Natural killer cell (primary cell): ENCODE measurements around the gene BSN. TPM values are rescaled to one million over a fixed set of nuclear protein-coding genes. Genes with fewer than 3 reads are reported as not detected.

Experiments
- ATAC-seq, 3 donors: fragments of 150-1000 bp in 2 of 3; fragments of 200-7000 bp in 1 of 3; cut with Tn5 transposase; 1 replicate in 1 of 3; 2 replicates in 2 of 3; pipeline ENCODE4 v1.10.0; 2021; ENCODE audit warnings: mild to moderate bottlenecking in 2 of 3, moderate library complexity in 2 of 3
- DNase-seq, 2 donors: peaks; one replicate each; pipeline versions ENCODE4 v3.0.0 to v3.0.0-alpha.2; 2013 to 2021; ENCODE audit warnings: mixed read lengths in 1 of 2
- H3K27ac ChIP-seq: one replicate; pipeline ENCODE4 v1.5.1; 2013; ENCODE audit warnings: mild to moderate bottlenecking, low read length
- H3K27me3 ChIP-seq: one replicate; pipeline ENCODE4 v1.6.1; 2013; ENCODE audit warnings: low read length; ENCODE audit not compliant: control insufficient read depth, insufficient read depth
- H3K36me3 ChIP-seq: one replicate; pipeline ENCODE4 v1.6.1; 2013; ENCODE audit warnings: low read length; ENCODE audit not compliant: control insufficient read depth, insufficient read depth
- H3K4me1 ChIP-seq: one replicate; pipeline ENCODE4 v1.6.1; 2013; ENCODE audit warnings: low read length; ENCODE audit not compliant: control insufficient read depth, insufficient read depth
- H3K4me3 ChIP-seq: one replicate; pipeline ENCODE4 v1.5.1; 2013; ENCODE audit warnings: low read length
- H3K9me3 ChIP-seq: one replicate; pipeline ENCODE4 v1.6.1; 2013; ENCODE audit warnings: low read length; ENCODE audit not compliant: control insufficient read depth, insufficient read depth
- H3K27ac Mint-ChIP-seq, 2 donors: one replicate each; pipeline ENCODE4 v1.8.0; 2022; ENCODE audit warnings: mild to moderate bottlenecking in 2 of 2, mixed read lengths in 2 of 2, moderate library complexity in 1 of 2
- H3K27me3 Mint-ChIP-seq, 2 donors: one replicate each; pipeline ENCODE4 v1.8.0; 2022; ENCODE audit warnings: low read depth in 2 of 2, mixed read lengths in 2 of 2
- H3K36me3 Mint-ChIP-seq: one replicate; pipeline ENCODE4 v1.8.0; 2022; ENCODE audit warnings: mixed read lengths
- H3K4me1 Mint-ChIP-seq, 2 donors: one replicate each; pipeline ENCODE4 v1.8.0; 2022; ENCODE audit warnings: mixed read lengths in 2 of 2
- H3K4me3 Mint-ChIP-seq: one replicate; pipeline ENCODE4 v1.8.0; 2022; ENCODE audit warnings: mild to moderate bottlenecking, moderate library complexity, mixed read lengths
- H3K9me3 Mint-ChIP-seq, 2 donors: one replicate each; pipeline ENCODE4 v1.8.0; 2022; ENCODE audit warnings: mixed read lengths in 2 of 2
- CTCF ChIP-seq: fragments of 200-600 bp; IDR thresholded peaks from one replicate; pipeline ENCODE4 v1.8.0; 2022; ENCODE audit warnings: antibody characterized with exemption
- WGBS: methylation state at CpG from one replicate; pipeline ENCODE4 v1.1.7; 2013; ENCODE audit warnings: missing lambda C conversion rate; ENCODE audit not compliant: insufficient coverage; 5-methylcytosine and 5-hydroxymethylcytosine counted together
- intact Hi-C: fragments of 100-400 bp; cut with micrococcal nuclease; formaldehyde crosslinking; loops from one replicate; pipeline ENCODE4 v1.14.2; 2022
- total RNA-seq, 4 donors: library from RNA; stranded (reverse); fragments of 120-200 nt in 1 of 4; gene quantifications; one replicate each; pipeline versions ENCODE4 v1.2.3 to v1.2.4, GENCODE V29; 2013 to 2022

BSN gene
- total RNA-seq, 3 donors from 2014 or later (not counting 1 experiment from before 2014, with no cell fraction given), result 0.33 to 0.41 (median 0.35) TPM

DNA sequence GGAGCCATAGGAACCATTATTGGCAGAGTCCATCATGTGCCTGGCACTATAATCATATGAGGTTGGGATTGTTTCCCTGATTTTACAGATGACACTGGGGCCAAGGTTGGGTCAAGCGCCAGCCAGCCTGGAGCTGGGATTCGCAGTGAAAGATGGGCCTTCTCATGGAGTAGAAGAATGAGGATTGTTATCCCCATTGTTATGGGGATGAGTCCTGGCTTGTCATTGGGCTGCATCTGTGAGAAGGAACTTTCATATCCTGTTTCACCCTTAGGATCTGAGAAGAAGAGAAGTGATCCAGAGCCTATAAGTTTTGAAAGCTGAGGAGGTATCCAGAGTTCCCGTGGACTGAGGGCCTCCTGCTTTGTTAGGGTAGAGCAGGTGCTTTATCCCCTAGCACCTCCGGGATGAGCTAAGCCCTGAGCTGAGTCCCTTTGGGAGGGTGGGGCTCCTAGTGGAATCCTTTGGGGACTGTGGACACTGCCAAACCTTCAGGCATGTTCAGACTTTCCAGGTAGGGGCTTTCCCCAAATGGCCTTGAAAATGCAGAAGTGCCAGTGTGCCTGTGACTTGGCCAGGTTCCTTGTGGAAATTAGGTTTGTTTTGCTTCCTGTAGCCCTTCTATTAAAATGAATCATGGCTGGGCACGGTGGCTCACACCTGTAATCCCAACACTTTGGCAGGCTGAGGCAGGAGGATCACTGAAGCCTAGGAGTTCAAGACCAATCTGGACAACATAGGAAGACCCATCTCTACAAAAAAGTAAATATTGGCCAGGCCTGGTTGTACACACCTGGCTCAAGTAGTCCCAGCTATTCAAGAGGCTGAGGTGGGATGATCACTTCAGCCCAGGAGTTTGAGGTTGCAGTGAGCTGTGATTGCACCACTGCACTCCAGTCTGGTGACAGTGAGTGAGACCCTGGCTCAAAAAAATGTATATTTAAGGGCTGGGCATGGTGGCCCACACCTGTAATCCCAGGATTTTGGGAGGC, 30.2 kb upstream of the BSN start:
- H3K9me3 Mint-ChIP-seq, result no peaks in the 10 kb centered on the region
- no peak for ATAC-seq
- intact Hi-C loops, result no loop called here
- H3K36me3 ChIP-seq, result no peaks in the 10 kb centered on the region
- WGBS, result 80% methylated on average over 5 of the region's 5 CpGs
- H3K4me1 Mint-ChIP-seq, result peaks cover 20 to 24% of the 10 kb centered on the region in 2 donors
- H3K36me3 Mint-ChIP-seq, result no peaks in the 10 kb centered on the region
- H3K9me3 ChIP-seq, result no peaks in the 10 kb centered on the region
- H3K27me3 ChIP-seq, result no peaks in the 10 kb centered on the region
- no peak for TF ChIP-seq CTCF
- H3K27ac Mint-ChIP-seq, result no peak overlapping the region
- H3K4me3 Mint-ChIP-seq, result no peak overlapping the region
- H3K4me3 ChIP-seq, result no peak overlapping the region
- DNase-seq, result no peak
- peaks cover 6% of the 10 kb centered on the region for H3K4me1 ChIP-seq
- no peak overlapping the region for H3K27ac ChIP-seq
- no peaks in the 10 kb centered on the region for H3K27me3 Mint-ChIP-seq

- DNase-seq, result no peak
- Histone ChIP-seq H3K4me1 (no peaks in the 10 kb centered on the region), H3K27ac (no peak overlapping the region), H3K9me3 (no peaks in the 10 kb centered on the region), H3K36me3 (peaks cover 29% of the 10 kb centered on the region), H3K4me3 (no peak overlapping the region), H3K27me3 (no peaks in the 10 kb centered on the region)
- Mint-ChIP-seq H3K36me3 (no peaks in the 10 kb centered on the region), H3K4me3 (no peak overlapping the region), H3K4me1 (peaks cover 15 to 24% of the 10 kb centered on the region in 2 donors), H3K27ac (peak overlapping the region in 1 of 2 donors; percentile 22), H3K9me3 (no peaks in the 10 kb centered on the region), H3K27me3 (no peaks in the 10 kb centered on the region)
- ATAC-seq, result peak in 2 of 3 donors; percentile 34 to 50
- intact Hi-C loops, result no loop called here
- TF ChIP-seq CTCF, result no peak
These were observed 24.7 kb upstream of the BSN start for GRCh38 chr3:49529567-49529966.

GRCh38 chr3:49530231-49530630, 24.0 kb upstream of the BSN start:
- H3K27ac Mint-ChIP-seq, result peak overlapping the region in 1 of 2 donors; percentile 22

More at GRCh38 chr3:49530231-49530630, 24.0 kb upstream of the BSN start:
- Histone ChIP-seq H3K9me3 (no peaks in the 10 kb centered on the region), H3K36me3 (peaks cover 31% of the 10 kb centered on the region), H3K27me3 (no peaks in the 10 kb centered on the region), H3K4me1 (no peaks in the 10 kb centered on the region), H3K27ac (no peak overlapping the region), H3K4me3 (no peak overlapping the region)
- DNase-seq (no peak), ATAC-seq (no peak)
- Mint-ChIP-seq H3K9me3 (no peaks in the 10 kb centered on the region), H3K4me1 (peaks cover 15 to 24% of the 10 kb centered on the region in 2 donors), H3K36me3 (no peaks in the 10 kb centered on the region), H3K4me3 (no peak overlapping the region), H3K27me3 (no peaks in the 10 kb centered on the region)
- no peak for TF ChIP-seq CTCF
- WGBS, result 96% methylated on average over 5 of the region's 5 CpGs
- intact Hi-C loops, result no loop called here
